Dermis blood vessel endothelial cell (primary cell): ENCODE measurements around the gene GABRB1. TPM values are rescaled to one million over a fixed set of nuclear protein-coding genes. Genes with fewer than 3 reads are reported as not detected.
"Not testable (repeated sequence)": the region's sequence is repeated elsewhere in the genome, so short reads cannot be mapped to it uniquely, and the experiment has no call there.

Experiments
- DNase-seq: peaks from one replicate; pipeline ENCODE4 v3.0.0; 2010
- total RNA-seq: library from RNA; depleted of rRNA; stranded (reverse); fragments of >200 nt; gene quantifications from 2 replicates; pipeline ENCODE4 v1.2.3, GENCODE V29; 2014

GABRB1 gene
- total RNA-seq, 1 donor from 2014 or later: not detected

DNA sequence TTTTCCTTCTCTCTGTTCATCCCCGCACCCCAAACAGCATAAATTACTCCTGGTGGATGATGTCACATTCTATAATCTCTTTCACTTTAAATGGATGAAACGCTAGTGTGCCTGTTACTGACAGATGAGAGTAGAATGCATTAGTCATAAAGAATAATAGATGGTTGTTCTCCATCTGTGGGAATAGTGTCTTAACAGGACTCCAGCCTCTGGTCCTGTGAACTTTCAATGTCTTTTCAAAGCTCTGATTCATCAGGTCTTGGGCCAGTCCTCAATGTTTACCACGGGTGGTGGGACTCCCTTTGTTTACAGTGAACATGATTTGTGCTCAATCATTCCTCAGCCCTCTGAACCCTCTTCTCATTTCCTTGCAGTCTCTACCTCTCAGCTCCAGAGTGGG lies 182.6 kb downstream of the GABRB1 start:
- no peak for DNase-seq

DNA sequence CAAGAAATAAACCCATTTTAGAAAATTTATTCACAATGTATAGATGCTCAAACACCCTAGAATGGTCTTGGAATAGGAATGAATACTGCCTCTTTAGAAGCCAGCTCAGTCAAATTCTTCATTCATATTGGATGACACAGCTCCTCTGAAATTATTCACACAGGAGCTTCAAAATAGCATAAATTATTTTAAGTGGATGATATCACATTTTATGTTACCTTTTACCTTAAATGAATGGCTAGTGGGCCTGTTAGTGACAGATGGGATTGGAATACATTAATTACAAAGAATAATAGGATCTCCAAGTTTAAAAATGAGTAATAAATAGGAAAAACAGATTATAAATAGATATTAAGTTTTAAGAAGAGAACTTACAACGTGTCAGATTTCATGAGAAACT lies 184.4 kb downstream of the GABRB1 start:
- DNase-seq: no peak

DNA sequence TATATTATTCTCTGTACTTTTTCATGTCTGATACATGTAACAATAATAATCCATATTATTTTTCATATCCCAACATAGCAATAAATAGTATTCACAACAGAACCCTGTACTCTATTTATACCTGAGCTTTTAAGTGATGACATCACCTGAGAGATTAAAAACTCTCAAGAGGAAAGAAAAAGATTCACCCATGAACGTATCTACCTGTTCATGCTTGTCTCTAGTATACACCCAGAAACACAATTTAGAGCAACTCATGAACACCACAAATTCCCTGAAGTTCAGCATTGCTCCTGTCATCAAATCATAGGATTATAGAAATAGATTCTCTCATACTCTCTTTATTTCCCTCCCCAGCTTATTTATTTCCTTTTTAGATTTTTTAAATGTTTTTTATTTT lies 185.9 kb downstream of the GABRB1 start:
- DNase-seq: no peak

DNA sequence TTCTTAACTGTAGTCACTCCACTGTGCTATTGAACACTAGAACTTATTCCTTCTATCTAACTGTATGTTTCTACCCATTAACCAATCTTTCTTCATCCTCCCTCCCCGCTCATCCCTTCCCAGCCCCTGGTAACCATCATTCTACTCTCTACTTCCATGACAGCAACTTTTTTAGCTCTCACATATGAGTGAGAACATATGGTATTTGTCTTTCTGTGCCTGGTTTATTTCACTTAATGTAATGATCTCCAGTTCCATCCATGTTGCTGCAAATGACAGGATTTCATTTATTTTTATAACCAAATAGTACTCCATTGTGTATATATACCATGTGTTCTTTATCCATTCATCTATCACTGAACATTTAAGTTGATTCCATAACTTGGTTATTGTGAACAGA lies 186.5 kb downstream of the GABRB1 start:
- no peak for DNase-seq

DNA sequence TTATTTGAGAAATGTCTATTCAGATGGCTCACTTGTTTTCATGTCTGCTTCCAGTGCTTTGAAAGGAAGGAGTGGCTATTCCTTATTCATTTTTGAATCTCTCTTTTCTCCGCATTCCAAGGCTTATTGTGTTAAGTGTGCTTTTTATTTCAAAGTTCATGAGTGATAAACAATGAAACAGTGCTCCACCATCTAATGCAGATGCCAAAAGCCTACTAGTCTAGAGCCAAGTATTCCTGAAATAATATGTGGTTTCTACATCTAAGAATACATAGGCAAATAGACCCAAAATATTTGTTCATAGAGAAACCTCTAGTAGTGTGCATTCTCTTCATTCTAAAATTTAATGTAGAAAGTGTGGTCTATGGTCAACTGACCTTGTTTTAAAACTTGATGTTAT lies 187.3 kb downstream of the GABRB1 start:
- no peak for DNase-seq

DNA sequence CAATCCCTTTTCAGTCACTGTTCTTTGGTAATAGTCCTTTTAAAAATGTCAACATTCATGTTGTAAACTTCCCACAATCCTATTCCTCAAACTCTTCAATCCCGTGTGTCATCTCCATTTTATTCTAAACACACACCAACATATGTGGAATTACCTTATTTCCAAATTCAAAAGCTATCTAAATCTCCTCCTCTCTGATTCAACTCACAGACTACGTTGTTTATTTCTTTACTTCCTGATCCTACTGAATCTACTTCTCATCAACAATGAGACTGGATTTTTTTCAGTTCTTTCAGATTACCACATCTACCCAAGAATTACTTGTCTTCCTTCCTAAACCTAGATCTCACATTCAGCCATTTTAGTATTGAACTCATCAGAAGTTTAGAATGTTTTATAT lies 188.2 kb downstream of the GABRB1 start:
- DNase-seq: no peak

DNA sequence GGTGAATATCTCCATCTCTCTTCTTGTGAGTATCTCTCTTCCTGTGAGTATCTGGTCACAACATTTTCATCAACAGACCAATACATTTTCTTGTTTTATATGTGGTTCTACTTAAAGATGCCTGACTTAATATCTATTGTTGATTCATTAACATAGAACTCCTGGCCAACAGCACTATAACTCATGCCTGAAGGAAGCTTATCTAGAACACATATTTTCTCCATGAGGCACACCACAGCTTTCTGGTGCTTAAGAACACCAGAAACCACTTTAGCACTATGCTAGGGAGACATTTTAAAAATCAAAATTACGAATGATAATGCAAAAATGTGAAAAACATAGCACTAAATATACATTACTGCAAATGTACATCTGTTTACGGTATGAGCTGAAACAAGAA lies 190.4 kb downstream of the GABRB1 start:
- no peak for DNase-seq

DNA sequence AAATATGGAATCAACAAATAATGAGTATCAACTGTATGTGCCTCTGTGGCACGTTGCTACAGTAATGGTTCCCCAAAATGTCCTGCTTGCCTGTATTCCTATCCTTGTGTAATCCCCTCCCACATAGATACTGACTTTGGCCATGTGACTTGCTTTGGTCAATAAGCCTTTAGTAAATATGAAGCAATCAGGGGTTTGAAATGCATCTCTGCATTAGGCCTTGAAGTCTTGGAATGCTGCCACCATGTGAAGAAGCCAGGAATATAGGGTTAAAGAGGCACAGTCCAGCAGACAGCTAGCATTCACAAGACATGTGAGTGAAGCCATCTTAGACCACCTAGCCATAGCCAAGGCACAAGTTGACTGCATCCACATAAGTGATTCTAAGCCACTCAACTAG lies 190.9 kb downstream of the GABRB1 start:
- no peak for DNase-seq

DNA sequence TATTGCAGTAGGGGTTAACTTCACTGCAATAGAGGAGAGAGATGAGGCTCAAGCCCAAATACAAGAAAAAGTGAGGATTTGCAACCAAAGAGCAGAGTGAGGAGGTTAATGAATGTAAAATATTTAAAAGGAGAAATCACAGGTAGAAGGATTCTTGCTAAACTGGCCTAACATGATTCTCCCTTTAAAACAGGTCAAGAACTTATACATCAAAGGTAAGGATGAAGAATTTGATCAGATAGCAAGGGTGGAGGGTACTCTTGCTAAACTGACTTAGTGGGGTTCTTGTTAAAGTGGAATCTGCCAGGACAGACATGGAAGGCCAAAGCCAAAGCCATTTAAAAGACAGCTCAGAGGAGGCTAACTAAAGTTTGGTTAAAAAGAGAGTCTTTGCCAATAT lies 193.0 kb downstream of the GABRB1 start:
- no peak for DNase-seq

DNA sequence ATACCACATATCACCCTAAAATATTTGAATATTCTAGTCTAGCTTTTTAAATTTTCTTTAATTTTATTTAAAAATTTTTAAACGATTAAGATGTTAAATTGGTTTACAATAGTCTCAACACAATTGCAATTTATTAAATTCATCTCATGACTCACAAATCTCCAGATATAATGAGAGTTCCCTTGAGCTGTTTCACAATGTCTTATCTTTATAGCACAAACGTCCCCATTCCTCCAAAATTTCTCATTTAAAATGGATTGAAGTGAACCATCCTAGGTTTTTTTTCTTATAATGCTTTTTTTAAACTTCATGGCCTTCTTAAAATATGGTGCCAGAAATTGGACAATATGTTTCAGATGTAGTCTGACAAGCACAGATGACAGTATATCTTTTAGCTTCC lies 204.4 kb downstream of the GABRB1 start:
- DNase-seq: no peak

DNA sequence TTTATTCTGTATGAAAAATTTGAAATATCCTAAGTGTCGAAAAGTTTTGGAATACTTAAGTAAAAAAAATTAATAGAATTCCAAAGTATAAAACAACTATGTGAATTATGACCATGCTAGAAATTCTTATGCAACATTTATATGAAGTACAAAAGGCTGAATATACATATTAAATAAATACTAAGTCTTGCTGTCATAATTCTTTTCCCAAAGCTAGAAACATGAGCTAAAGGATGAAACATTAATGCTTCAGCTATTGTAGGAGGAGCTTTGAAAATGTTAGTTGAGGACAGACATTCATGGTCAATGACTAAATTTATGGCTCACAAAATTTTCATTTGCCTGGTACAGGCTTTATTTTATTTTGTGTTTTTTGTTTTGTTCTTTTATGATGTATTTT lies 207.3 kb downstream of the GABRB1 start:
- DNase-seq: no peak

DNA sequence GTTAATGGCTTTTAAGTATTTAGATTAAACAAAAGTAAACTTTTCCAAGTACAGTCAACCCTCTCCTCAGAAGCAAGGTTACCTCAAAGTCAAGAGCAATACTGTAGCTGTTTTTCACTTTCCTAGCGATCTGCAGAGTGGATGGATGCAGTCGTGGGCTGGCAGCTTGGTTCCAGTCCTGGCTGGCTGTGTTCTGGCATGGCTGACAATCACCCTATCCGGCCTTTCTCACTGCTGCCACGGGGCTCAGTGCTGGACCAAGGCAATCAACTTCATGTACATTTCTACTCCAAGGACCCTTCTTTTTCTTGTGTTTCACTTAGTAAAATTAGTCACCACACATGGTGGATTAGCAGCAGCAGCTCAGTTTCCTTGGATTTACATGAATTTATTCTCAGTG lies 208.3 kb downstream of the GABRB1 start:
- no peak for DNase-seq

DNA sequence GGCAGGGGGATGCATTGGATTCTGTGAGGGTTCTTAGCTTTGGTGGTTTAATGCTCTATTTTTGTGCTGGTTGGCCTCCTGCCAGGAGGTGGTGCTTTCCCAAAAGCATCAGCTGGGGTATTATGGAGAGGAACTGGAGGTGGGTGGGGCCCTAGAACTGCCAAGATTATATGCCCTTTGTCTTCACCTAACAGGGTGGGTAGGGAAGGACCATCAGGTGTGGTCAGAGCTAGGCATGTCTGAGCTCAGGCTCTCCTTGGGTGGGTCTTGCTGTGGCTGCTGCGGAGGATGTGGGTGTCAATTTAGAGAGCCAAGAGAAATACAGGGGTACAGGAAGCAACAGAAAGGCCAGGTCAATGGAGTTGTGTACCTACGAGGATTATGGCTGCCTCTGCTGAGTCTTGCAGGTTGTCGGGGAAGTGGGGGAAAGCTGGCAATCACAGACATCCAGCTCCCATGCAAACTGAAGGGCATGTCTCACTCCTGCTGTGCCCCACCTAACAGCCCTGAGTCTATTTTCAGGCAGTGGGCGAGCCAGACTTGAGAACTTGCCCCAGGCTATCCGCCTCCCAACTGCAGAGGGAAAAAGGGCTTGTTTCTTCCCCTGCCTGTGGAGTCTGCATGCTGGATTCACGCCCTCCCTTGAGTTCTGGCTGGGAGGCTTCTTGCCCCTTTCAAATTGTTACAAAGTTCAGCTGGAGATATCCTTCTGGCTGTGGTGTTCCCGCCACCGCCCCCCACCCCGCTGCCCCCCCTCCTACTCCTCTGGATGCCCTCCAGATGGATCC lies 220.2 kb downstream of the GABRB1 start:
- DNase-seq: no peak

DNA sequence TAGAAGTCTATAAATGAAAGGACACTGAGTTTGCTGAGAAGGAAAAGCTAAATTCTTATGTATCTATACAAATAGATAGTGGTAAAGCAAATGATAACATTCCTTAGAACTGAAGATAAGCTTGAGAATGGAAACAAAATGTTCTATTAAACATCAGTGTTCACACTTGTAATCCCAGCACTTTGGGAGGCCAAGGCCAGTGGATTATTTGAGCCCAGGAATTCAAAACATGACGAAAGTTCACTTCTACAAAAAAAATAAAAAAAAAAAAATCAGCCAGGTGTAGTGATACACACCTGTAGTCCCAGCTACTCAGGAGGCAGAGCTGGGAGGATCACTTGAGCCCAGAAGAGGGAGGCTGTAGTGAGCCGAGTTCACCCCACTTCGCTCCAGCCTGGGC lies 232.4 kb downstream of the GABRB1 start:
- DNase-seq: no peak

DNA sequence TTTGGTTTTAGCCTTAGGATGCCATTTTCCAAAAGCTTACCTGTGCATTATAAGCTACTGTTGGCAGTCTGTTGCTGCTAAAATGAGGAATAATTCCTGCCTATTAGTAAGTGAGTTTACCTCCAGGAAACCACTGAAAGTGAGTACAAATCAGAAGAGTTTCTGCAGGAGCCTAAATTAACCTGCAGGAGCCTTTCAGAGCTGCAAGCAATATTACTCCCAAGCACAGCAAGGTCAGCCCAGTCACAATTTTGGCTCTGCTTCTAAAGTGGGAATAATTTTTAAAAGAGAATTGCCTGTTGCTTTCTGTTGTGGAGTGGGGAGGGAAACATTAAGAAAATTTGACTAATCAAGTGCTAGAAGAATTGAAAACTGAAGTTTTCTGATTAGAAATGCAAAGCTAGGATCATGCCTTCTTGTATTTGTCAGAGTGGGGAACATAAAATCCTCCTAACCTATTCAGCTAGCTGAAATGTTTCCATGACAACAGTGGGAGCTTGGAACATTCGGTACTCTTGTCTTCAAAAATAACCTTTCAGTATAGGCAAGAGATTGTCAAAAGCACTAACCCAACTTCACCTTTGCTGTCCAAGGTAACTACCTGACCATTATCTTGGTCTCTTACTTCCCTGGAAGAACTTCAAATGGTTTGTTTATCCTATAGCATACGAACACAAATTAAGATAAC lies 239.0 kb downstream of the GABRB1 start:
- DNase-seq: no peak

DNA sequence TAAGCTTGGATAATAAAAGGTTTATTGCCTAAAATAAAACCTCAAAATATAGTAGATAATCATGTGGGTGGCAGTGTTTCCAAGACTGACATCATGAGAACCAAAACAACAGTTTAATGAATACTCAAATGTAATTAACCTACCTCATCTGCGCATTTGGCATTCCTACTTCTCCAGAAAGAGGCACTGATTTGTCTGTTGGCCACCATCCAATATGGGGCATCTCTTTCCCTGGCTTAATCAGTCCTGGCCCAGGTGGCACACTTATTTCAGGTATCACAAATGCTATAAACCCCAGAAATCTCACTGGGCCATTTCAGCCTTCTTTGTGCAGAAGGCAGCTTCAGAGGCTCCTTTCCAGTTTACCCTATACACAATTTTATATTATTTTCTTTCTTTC lies 239.9 kb downstream of the GABRB1 start:
- no peak for DNase-seq

DNA sequence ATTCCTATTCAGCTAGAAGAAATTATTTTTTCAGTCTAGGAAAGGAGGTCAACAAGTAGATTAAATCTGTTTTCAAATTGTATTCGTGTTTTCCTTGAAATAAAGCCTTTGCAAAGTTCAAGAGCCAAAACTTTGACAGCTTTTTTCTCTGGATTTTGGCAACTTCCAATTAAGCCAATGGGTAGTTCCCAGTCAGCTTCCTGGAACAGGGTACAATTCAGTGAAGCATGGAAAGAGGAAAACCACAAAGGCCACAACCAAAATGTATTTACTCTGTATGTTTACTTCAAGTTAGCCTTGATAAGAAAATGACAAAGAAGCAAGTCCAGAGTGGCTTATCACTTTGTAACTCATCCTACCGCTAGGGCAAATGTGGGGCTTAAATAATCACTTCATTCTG lies 243.5 kb downstream of the GABRB1 start:
- no peak for DNase-seq

DNA sequence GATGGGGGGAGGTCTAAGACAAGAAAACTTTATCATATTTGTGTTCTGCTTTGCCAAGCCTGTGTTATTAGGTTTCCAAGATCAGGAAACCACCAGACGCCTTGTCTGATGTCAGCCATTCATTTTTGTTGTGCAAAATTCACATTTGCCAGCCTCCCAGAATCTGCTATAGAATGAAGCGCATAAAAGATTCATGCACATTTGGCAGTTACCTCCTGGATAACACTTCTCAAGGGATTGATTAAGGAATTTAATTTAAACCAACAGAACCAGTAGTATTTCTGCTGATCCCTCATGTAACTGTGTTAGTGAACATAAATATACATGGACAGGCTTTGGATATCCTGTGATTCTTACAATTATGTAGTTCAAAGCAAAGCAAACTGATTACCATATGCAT lies 244.2 kb downstream of the GABRB1 start:
- DNase-seq: no peak

DNA sequence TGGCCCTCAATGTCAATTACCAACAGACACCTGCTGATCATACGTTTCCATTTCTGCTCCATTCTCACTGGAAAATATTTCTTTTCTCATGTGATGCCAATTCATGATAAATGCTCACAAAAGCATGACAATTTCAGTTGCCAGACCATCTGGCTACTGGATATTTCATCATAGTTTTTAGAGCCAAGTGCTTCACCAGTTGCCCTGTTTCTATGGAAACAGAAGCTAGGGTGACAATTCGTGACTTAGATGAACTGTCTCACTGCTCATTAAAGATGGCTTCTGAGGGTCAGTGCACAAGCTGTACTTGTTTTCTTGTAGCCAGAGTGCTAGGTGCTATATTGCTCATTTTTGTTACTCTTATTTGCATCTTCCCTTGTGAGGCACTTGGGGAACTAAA lies 247.3 kb downstream of the GABRB1 start:
- no peak for DNase-seq

DNA sequence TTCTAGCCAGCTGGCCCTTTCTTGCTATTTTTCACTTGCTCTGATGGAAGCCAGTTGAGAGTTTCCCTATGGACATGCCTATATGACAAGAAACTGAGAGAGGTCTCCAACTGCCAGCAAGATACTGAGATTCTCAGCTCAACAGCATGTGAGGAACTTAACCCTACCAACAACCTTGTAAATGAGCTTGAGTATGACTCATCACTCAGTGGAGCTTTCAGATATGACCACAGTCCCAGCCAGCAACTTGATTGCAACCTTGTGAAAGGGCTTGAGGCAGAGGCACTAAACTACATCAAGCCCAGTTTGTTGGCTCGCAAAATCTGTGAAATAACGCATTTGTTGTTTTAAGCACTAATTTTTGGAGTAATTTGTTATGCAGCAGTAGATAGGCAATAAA lies 256.4 kb downstream of the GABRB1 start:
- DNase-seq: no peak

DNA sequence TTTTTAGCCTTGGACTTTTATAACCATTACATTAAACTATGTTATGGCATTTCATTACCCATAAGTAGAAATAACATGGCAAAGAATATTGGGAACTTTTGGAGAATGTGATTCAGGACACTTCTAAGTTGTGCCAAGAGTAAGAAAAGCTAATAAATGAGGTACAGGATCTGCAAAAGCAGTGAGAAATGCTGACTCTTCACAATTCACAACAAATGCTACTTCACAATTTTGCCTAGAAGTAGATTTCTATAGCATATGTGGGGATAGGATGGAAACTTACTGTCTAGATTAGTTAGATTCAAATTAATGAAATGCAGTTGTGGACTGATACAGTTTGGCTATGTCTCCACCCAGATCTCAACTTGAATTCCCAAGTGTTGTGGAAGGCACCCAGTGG lies 258.4 kb downstream of the GABRB1 start:
- no peak for DNase-seq

DNA sequence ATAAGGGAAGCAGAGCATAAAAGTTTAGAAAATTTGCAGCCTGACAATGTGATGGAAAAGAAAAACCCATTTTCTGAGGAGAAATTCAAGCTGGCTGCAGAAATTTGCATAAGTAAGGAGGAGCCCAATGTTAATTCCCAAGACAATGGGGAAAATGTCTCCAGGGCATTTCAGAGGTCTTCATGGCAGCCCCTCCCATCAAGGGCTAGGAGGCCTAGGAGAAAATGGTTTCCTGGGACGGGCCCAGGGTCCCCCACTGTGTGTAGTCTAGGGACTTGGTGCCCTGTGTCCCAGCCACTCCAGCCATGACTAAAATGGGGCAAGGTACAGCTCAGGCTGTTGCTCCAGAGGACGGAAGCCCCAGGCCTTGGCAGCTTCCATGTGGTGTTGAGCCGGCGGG lies 259.5 kb downstream of the GABRB1 start:
- DNase-seq: not testable (repeated sequence)

DNA sequence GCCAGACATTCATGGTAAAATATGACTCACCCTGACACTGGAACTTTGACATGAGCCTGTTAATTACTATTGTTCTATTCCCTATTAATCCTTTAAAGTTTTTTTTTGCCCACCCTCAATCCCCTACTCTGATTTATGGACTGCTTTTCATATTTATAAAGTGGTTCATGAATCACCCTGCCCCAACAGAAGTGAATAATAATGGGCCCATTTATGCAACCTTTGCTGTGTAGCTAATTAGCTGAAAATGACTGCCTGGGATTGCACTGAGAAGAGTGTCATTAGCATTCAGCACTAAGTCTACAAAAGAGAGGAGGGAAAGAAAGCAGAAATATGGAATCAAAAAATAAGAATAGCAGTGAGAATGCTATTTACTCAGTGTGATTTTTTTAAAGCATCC lies 277.8 kb downstream of the GABRB1 start:
- DNase-seq: no peak

DNA sequence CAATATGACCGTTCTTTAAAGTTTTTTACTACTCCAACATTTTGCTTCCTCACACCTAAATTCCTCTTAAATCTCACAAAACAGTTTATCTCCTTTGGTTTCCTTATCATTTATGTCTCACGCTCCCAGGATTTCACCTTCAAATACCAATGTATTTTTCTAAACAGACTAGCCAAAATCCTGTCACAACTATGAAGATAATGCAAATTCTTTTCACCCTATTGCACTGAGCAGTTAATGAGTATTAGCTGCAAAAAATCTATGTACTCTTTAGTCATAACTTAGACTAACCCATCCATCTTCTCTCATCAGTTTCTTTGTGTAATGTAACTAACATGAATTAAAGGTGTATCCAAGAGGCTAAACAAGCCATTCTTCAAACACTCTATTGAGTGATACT lies 280.8 kb downstream of the GABRB1 start:
- no peak for DNase-seq

DNA sequence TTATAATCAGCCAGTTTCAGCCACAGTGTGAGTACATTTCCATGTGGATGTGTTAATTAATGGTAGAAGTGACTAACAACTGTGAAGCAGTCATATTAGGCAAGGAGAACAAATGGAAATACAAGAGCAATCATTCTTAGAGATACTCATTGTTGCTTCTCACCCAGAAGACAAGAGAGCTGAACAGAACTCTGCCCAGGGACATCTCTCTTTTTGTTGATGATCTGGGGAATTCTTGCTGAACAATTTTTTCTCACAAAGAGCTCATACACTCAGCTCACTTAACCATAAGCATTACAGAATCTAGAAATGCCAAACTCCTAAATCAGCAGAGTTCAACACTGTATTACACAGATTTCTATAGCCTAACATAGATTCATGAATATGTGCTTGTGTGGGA lies 282.0 kb downstream of the GABRB1 start:
- no peak for DNase-seq
